ENCODE data around the gene ARPC1B. TPM values are rescaled to one million over a fixed set of nuclear protein-coding genes. Genes with fewer than 3 reads are reported as not detected.

Gene ARPC1B
- total and polyA plus RNA-seq, 2 donors, result 186 to 204 TPM

GRCh38 chr7:99440195-99440594 is 65.7 kb downstream of the ARPC1B start:
- H3K36me3 ChIP-seq (ENCODE audit: control insufficient read depth in 2 of 2, insufficient read depth in 2 of 2, low read length in 1 of 2), result peaks cover 9 to 11% of the 10 kb centered on the region in 2 donors
- DNase-seq (ENCODE audit: low read depth in 6 of 9, low spot score in 9 of 9), result no peak
- WGBS, result 89% methylated on average over 9 of the region's 9 CpGs
- no peaks in the 10 kb centered on the region for H3K27me3 ChIP-seq (ENCODE audit: control insufficient read depth in 2 of 2, insufficient read depth in 1 of 2, low read length in 1 of 2)
- no peaks in the 10 kb centered on the region for H3K9me3 ChIP-seq (ENCODE audit: control insufficient read depth in 2 of 2, insufficient read depth in 1 of 2, low read length in 1 of 2)
- no peak overlapping the region for H3K4me3 ChIP-seq (ENCODE audit: low read length in 2 of 2)
- peaks cover 14 to 18% of the 10 kb centered on the region in 2 donors for H3K4me1 ChIP-seq (ENCODE audit: control insufficient read depth in 2 of 2, insufficient read depth in 2 of 2, low read length in 2 of 2)
- no peak overlapping the region for H3K27ac ChIP-seq (ENCODE audit: low read depth in 1 of 2, low read length in 1 of 2)

Other genes with a start within 250 kb of the ARPC1B start
- 6.8 TPM for gene SMURF1, start 230.6 kb upstream of the ARPC1B start, total RNA-seq
- gene SMURF1, start 230.6 kb upstream of the ARPC1B start, polyA plus RNA-seq, result 6.2 TPM
- not detected for gene KPNA7, start 166.6 kb upstream of the ARPC1B start, total RNA-seq
- gene KPNA7, start 166.6 kb upstream of the ARPC1B start, polyA plus RNA-seq, result 0.14 TPM
- gene MYH16, start 101.9 kb upstream of the ARPC1B start, total RNA-seq, result 0.05 TPM
- 0.09 TPM for gene MYH16, start 101.9 kb upstream of the ARPC1B start, polyA plus RNA-seq
- gene ARPC1A, start 48.8 kb upstream of the ARPC1B start, total RNA-seq, result 39.9 TPM
- 149 TPM for gene ARPC1A, start 48.8 kb upstream of the ARPC1B start, polyA plus RNA-seq
- gene PDAP1, start 33.9 kb downstream of the ARPC1B start, total RNA-seq, result 73.6 TPM
- 120 TPM for gene PDAP1, start 33.9 kb downstream of the ARPC1B start, polyA plus RNA-seq
- gene BUD31, start 34.2 kb downstream of the ARPC1B start, total RNA-seq, result 102 TPM
- 123 TPM for gene BUD31, start 34.2 kb downstream of the ARPC1B start, polyA plus RNA-seq
- 2.8 TPM for gene PTCD1, start 64.1 kb downstream of the ARPC1B start, total RNA-seq
- 2.8 TPM for gene PTCD1, start 64.1 kb downstream of the ARPC1B start, polyA plus RNA-seq
- 19.0 TPM for gene CPSF4, start 64.2 kb downstream of the ARPC1B start, total RNA-seq
- 51.1 TPM for gene CPSF4, start 64.2 kb downstream of the ARPC1B start, polyA plus RNA-seq
- 533 TPM for gene ATP5MF, start 91.4 kb downstream of the ARPC1B start, total RNA-seq
- gene ATP5MF, start 91.4 kb downstream of the ARPC1B start, polyA plus RNA-seq, result 896 TPM
- gene ZNF789, start 98.2 kb downstream of the ARPC1B start, total RNA-seq, result 10.3 TPM
- 23.0 TPM for gene ZNF789, start 98.2 kb downstream of the ARPC1B start, polyA plus RNA-seq
- gene ZNF394, start 125.6 kb downstream of the ARPC1B start, total RNA-seq, result 26.1 TPM
- gene ZNF394, start 125.6 kb downstream of the ARPC1B start, polyA plus RNA-seq, result 41.3 TPM
- gene ZKSCAN5, start 129.9 kb downstream of the ARPC1B start, total RNA-seq, result 11.0 TPM
- 5.7 TPM for gene ZKSCAN5, start 129.9 kb downstream of the ARPC1B start, polyA plus RNA-seq
- 7.6 TPM for gene FAM200A, start 177.4 kb downstream of the ARPC1B start, total RNA-seq
- 11.2 TPM for gene FAM200A, start 177.4 kb downstream of the ARPC1B start, polyA plus RNA-seq
- 58.9 TPM for gene ZNF655, start 183.9 kb downstream of the ARPC1B start, total RNA-seq
- 117 TPM for gene ZNF655, start 183.9 kb downstream of the ARPC1B start, polyA plus RNA-seq
- gene TMEM225B, start 223.5 kb downstream of the ARPC1B start, total RNA-seq, result 1.5 TPM
- 2.8 TPM for gene TMEM225B, start 223.5 kb downstream of the ARPC1B start, polyA plus RNA-seq
- gene ZSCAN25, start 242.2 kb downstream of the ARPC1B start, total RNA-seq, result 16.7 TPM
- 9.8 TPM for gene ZSCAN25, start 242.2 kb downstream of the ARPC1B start, polyA plus RNA-seq